DMS 273 (cell line): ENCODE results near the gene TBC1D5.
"Not testable (repeated sequence)": the region's sequence is repeated elsewhere in the genome, so short reads cannot be mapped to it uniquely, and the experiment has no call there.

Experiments
- DNase-seq: peaks from one replicate; lab custom pipeline; 2025; ENCODE audit not compliant: unreplicated experiment; lab: John Stamatoyannopoulos, UW

TBC1D5 gene

DNA sequence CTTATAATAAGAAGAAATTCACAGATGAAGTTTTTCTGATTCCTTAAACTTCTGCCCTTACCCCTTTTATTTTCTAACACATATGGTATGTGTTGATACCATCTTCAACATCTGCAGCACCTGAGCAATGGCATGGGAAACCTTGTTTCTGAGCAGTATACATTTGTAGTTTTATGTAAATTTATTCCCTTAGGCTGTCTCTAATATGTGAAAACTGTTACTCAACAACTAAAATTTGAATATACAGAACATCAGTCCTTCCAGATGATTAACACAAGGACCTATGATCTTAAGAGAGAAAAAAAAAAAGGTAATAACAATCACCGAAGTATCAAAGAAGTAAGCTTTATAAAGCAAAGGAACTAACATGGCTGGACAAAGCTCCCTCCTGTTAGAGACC is 190.5 kb downstream of the TBC1D5 start:
- DNase-seq = peak; percentile 41

DNA sequence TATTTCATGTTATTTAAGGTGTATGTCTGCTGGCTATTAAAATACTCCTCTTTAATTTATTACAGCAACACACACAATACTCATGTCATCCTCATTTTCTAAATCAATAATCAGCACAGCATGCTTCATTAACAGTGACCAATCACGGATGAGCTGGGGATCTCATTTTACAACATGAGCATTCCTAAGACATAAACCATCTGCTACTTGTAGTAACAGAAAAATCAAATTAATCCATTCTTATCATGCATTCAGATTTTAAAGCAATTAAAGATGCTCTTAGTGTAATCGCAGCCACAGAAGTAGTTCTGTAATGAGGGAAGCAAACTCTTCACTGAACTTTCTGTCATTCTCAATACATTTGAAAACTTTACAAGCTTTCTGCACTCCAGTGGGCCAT is 191.1 kb downstream of the TBC1D5 start:
- peak; percentile 49 for DNase-seq

DNA sequence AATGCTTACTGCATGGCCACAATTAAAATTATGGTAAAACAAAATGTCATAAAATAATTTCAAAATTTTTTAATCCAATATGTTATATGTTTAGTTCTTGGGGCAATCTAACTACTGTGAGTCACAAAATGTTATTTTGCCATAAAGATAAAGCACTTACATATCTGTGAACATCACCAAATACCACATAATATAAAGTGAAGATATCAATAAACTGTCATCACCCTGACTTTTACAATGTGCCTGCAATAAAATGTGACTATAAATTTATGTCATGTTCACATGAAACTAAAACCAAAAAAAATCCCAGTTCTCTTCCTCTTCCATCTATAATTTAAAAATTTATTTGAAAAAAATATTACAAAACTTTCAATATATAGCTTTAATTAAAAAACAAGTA is 191.8 kb downstream of the TBC1D5 start:
- no peak for DNase-seq

DNA sequence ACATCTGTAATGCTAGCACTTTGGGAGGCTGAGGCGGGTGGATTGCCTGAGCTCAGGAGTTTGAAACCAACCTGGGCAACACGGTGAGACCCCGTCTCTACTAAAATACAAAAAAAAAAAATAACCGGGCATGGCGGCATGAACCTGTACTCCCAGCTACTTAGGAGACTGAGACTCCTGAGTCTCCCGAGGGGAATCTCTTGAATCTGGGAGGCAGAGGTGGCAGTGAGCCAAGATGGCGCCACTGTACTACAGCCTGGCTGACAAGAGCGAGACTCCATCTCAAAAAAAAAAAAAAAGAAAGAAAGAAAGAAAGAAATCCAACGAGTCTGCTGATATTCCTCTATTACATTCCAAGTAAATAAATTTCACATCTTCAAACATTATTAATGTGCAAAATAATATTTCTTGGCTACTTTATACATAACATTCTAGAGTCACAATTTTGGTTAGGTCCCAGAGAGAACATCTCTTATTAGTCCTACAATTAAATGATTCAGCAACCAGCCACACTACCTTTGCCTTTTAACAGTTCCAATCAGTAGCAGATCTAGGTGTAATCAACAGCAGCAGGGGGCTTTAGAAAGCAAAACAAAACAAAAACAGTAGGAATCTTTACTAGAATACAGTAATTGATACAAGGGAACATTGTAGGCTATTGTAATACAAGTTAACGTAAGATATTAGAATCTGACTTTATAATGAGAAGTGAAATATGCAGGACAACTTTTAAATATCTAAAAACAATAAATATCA is 195.8 kb downstream of the TBC1D5 start:
- DNase-seq = peak; percentile 53

DNA sequence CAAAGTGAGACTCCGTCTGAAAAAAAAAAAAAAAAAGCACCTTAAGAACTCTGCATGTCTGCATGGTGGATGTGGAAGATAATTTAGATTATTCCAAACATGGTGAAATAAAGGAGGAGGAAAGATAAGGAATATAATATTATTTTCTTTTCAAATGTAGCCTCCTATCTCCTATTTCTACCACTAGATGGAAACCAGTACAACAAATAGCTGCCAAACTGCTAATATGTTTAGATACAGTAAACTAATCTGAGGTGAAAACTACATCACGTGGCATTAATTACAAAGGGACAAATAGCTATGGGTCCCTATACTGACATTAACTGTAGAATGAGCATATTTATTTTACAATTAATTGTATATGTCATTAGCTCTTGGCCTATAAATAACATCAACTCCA is 197.8 kb downstream of the TBC1D5 start:
- peak; percentile 1 for DNase-seq

DNA sequence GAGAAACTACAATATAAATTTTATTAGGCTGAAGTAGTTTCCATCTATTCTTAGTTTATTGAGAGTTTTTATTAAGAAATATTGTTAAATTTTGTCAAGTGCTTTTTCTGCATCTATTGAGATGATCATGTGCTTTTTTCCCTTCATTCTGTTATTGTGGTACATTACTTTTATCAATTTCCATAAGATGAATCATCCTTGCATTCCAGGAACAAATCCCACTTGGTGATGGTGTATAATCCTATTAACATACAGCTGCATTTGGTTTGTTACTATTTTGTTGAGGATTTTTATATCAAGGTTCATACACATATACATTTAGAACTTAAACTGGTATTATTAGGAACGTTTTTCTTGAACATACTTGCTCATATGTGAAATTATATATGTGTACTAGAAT is 199.8 kb downstream of the TBC1D5 start:
- DNase-seq = no peak

DNA sequence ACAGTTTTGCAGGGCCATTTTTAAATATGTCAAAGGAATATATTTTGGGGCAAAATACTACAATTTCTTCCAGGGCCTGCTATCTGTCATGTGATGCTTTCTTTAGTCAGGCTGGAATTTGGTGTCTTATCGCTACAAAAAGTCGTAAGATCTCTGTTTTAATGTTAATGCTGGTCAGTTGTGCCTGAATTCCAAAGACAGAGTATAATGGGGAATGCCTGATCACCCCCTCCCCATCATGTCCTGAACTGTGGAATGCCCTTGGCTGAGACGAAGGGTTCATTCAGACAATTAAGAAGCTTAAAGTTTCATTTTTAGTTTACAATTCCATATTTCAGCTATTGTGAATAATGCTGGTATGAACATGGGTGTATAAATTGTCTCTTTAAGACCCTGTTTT is 203.0 kb downstream of the TBC1D5 start:
- DNase-seq = no peak

DNA sequence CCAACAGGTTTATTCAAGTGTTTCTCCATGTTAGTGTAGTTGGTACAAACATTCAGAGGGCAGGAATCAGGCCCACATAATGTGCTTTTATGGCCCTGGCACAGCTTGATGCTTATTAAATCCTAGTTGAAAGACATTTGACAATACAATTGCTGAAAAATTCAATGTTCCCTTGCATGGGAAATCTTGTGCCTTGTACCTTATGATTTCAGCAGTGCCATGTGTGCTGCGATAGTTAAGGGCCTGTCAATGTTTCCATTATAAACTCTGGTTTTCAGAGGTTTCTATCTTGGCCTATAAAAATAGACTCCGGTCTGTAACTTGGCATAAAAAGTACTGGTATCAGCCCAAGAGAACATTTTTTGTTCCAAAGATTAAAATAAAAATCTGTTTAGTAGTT is 207.2 kb downstream of the TBC1D5 start:
- no peak for DNase-seq

DNA sequence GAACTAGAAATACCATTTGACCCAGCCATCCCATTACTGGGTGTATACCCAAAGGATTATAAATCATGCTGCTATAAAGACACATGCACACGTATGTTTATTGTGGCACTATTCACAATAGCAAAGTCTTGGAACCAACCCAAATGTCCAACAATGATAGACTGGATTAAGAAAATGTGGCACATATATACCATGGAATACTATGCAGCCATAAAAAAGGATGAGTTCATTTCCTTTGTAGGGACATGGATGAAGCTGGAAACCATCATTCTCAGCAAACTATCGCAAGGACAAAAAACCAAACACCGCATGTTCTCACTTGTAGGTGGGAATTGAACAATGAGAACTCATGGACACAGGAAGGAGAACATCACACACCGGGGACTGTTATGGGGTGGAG is 210.0 kb downstream of the TBC1D5 start:
- DNase-seq = not testable (repeated sequence)

DNA sequence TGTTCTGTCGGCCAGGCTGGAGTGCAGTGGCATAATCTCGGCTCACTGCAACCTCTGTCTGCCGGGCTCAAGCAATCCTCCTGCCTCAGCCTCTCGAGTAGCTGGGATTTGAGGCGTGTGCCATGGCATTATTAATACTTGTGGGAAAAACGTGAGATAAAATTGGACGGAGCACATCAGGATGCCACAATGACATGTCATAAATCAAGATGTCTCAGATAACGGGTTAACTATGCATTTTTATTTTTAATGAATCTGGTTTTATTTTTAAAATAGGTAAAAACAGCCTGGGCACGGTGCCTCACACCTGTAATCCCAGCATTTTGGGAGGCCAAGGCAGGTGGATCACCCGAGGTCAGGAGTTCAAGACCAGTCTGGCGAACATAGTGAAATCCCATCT is 212.8 kb downstream of the TBC1D5 start:
- no peak for DNase-seq

DNA sequence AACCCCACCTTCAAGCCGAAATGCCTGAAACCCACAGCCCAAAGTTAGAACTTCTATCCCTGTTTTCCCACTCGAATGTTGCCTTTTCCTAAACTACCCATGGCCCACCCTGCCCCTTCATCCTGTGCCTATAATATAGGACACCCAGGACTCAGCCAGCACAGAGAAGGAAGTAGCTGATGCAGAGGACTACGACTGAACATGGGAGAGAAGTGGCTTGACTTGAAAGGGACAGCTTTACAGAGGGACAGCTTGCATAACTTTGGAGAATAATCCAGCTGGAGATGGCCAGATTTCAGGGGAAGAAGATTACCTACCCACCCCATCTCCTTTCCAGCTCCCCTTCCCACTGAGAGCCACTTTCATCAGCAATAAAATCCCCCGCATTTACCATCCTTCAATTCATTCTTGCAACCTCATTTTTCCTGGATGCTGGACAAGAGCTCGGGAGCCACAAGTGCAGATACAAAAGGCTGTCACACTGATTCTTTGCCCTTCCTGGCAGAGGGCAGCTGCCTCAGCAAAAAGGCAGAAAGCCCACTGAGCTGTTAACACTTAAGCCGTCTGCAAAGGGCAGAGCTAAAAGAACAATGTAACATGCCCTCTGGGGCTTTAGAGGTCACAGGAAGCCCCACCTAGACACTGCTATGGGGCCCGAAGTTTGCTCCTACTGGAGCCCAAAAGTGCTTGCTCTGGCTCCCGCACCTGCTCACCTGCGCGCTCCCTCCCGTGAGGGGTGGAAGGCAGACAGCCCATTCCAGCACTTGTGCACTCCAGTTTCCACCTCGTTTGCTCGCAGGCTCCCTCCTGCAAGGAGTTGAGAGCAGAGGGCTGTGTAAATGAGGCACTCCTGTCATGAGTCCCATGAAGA is 224.0 kb downstream of the TBC1D5 start:
- DNase-seq = no peak

DNA sequence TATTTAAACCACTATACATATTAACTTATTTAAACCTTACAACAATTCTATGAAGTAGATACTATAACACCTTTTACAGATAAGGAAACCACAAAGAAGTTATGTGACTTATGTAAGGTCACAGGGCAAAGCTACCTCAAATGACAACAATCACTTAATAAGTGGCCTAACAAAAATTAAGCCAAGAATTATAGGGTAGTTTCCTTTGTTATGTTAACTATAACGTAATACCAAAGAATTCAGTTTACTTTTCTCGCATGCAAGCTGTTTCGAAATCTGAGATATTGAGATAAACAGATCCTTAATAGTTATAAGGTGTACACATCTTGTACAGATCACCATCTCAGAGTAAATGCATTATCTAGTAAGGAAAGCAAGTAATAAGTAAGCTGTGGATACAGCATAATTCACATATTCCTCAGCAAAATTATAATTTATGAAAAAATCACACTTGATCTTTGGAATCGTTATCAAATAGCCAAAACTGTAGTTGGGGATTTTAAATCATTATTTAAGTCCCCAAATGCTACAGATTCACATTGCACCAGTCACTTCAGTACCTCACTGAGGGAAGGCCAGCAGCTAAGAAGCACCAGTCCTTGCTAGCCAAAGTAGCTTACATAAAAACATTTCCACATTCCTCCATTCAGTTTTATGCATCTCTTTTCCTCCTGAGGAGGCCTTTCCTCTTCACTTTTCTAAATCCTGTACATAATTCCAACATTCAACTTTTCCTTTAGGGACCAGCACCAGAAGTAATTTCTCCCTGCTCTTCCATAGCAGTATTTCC is 226.8 kb downstream of the TBC1D5 start:
- DNase-seq = no peak

DNA sequence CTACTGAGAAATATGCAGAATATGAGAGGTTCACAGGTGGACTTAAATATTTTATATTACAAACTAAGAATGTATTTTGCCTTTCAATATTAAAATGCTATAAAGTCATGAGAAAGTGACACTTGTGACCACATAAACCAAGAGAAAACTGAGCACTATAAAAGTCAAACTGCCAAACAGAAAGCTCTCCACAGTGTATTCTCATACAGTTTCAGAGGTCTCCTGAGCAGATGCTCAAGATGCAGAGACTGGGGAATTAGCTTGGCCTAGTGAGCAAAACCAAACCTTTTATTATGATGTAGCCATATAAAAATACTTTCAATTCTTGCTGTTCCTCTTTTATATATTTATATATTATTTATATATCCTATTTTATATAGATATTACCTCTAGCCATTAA is 227.8 kb downstream of the TBC1D5 start:
- no peak for DNase-seq

DNA sequence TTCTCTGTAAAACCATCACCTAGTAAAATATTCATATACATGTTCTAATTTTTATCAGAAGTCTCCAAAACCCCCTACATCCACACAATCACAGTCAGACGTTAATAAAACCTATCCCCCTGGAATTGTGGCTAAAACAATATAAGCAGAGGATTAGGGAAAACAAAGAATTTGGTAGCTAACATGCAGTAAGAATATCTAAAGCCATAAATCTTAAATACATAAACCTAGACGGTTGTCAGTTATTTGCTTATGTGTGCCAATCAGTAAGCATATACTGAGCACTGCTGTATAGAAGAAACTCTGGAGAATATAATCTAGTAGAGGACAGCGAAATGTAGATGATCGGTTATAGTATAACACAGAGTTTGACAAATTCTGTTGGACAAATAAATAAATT is 232.2 kb downstream of the TBC1D5 start:
- DNase-seq = no peak

DNA sequence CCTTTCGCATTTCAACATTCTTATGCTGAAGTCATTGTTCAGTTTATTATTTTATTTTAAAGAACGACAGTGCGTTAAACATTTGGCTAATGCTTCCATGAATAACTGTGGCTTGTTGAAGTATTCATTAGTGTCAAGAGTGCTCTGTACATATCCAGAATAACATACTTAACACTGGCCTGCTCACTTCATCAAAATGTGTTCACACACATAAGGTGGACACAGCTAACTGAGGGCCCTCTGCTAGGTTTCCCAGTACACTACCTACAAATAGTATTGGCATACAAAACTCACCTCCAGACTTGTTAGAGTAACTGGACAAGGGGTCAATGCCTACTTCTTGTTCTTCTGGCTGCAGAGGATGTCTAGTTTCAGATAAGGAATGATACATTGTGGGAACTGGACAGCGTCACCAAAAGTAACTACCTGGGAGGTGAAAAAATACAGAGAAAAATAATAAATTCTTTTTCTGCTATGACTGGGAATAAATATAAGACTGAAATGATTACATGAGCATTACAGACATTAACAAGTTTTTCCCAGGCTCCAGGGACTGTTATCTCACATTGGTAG is 234.2 kb downstream of the TBC1D5 start:
- no peak for DNase-seq

DNA sequence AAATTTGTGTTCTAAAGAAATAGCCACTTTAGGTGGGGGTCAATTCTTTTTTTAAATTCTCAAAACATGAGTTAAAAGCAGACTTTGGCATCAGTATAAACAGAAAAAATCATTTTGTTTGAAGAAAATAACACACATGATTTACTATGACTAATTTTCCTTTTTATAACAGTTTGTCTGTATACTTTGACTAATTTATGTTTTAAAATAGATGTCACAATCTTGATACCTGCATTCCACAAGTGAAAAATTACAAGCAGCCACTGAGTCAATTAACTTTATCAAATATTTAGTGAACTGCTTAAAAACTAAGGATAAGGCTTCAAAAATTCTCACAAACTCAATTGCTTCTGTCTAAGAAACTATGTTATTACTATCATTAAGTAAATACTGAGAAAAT is 235.0 kb downstream of the TBC1D5 start:
- no peak for DNase-seq

DNA sequence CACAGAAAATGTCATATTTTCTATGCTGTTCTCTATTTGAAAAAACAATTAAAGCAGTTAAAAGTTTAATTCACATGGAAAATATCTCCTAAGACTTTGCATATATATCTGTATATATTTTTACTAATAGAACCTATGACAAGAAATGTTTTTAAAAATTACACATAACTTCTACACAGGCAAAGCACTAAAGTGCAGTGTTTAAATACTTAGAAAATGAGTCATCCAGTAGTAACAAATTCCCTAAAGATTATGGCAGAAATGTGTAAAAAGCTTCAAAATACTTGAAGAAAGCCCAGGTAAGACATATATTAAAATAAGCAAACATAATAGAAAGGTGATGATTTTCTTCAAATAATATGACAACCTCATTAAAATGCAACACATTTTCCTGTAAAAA is 236.6 kb downstream of the TBC1D5 start:
- DNase-seq = no peak

DNA sequence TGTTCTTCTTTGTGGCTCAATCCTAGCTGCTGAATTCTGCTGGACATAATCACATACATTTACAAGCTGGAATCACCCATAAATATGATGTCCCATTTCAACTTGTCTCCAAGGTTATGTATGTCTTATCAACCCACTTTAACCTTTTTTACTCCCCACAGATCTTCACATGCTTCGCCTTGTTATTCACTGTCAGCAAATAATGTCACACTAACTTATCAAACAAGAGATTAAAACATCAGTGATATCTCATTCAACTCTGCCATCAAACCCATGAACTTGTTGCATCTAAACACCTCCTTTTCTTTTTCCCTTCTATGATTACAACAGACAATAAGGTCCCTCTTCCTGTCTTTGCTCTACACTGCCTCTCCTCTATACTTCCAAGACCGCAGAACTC is 240.7 kb downstream of the TBC1D5 start:
- DNase-seq = no peak

DNA sequence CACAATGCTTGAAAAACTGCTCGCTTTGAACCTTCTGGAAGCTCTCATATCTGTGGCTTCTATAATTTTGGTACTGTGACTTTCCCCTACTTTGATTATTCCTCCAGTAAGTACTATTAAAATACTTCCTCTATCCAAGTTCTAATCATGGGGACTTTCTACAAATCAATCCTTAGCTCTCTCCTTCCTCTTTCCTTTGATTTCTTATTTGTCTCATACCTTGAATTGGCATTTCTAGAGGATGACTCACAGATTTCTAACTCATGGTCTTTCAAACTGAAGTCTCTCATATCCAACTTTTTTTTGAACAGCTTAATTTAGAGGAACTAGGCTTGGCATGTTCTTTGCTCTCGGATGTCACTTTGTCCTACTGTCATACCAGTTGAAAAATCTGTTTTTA is 241.8 kb downstream of the TBC1D5 start:
- DNase-seq = no peak

DNA sequence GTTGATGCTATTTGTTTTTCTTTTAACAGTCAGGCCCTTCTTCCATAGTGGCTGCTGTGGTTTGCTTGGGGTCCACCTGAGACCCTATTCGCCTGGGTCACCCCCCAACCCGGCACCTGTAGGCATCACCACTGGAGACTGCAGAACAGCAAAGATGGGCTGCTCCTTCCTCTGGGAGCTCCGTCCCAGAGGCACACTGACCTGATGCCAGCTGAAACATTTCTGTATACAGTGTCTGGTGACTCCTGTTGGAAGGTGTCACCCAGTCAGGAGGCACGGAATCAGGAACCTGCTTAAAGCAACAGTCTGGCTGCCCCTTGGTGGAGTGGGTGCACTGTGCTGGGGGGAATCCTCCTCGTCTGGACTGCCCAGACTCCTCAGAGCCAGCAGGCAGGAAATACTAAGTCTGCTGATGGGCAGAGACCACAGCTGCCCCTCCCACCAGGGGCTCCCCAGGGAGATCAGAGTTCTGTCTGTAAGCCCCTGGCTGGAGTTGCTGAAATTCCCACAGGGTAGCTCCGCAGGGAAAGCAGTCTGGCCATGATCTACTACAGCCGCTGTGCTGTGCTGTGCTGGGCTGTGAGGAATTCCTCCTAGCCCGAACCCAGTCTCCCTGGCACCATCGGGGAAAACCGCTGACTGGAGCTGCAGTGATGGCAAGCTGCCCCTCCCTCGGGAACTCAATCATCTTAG is 248.2 kb downstream of the TBC1D5 start:
- peak; percentile 85 for DNase-seq

DNA sequence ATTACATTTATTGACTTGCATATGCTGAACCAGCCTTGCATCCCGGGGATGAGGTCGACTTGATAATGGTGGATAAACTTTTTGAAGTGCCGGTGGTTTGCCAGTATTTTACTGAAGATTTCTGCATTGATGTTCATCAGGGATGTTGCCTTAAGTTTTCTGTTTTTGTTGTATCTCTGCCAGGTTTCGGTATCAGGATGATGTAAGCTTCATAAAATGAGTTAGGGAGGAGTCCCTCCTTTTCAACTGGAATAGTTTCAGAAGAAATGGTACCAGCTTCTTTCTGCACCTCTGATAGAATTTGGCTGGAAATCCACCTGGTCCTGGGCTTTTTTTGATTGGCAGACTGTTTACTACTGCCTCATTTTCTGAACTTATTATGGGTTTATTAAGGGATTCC is 250.8 kb downstream of the TBC1D5 start:
- DNase-seq = no peak
